Lung (tissue), 12 donors: ENCODE measurements around the gene HRCT1. TPM values are rescaled to one million over a fixed set of nuclear protein-coding genes. Genes with fewer than 3 reads are reported as not detected.
"Not testable (repeated sequence)": the region's sequence is repeated elsewhere in the genome, so short reads cannot be mapped to it uniquely, and the experiment has no call there.

Experiments used
- ATAC-seq: fragments of 200-7000 bp; cut with Tn5 transposase; one replicate; pipeline ENCODE4 v1.9.1; 2020; ENCODE audit warnings: moderate number of reproducible peaks; ENCODE audit not compliant: insufficient read depth, low FRiP score
- DNase-seq, 3 donors: peaks; one replicate each; pipeline ENCODE4 v3.0.0-alpha.2; 2013 to 2017
- H3K27ac ChIP-seq, 2 donors: one replicate each; pipeline ENCODE4 v1.5.1; 2013; ENCODE audit warnings: mild to moderate bottlenecking in 2 of 2, moderate library complexity in 2 of 2, control low read depth in 1 of 2, inconsistent platforms in 1 of 2, low read depth in 1 of 2, low read length in 1 of 2
- H3K27me3 ChIP-seq, 3 donors: one replicate each; pipeline ENCODE4 v1.5.1; 2013; ENCODE audit warnings: low read length in 2 of 3; ENCODE audit not compliant: control insufficient read depth in 3 of 3, insufficient read depth in 3 of 3
- H3K36me3 ChIP-seq, 4 donors: one replicate each; pipeline ENCODE4 v1.5.1; 2013; ENCODE audit warnings: low read length in 4 of 4, mild to moderate bottlenecking in 1 of 4, moderate library complexity in 1 of 4; ENCODE audit not compliant: control insufficient read depth in 4 of 4, insufficient read depth in 4 of 4
- H3K4me1 ChIP-seq, 5 donors: one replicate each; pipeline ENCODE4 v1.5.1; 2013; ENCODE audit warnings: low read length in 5 of 5, mild to moderate bottlenecking in 2 of 5, moderate library complexity in 1 of 5; ENCODE audit not compliant: control insufficient read depth in 5 of 5, insufficient read depth in 5 of 5
- H3K4me3 ChIP-seq: one replicate; pipeline ENCODE4 v1.5.1; 2013; ENCODE audit warnings: mild to moderate bottlenecking, control low read depth, moderate library complexity
- H3K9ac ChIP-seq, 2 donors: one replicate each; pipeline ENCODE4 v1.5.1; 2013; ENCODE audit warnings: low read length in 2 of 2, control low read depth in 1 of 2; ENCODE audit not compliant: insufficient read depth in 1 of 2
- H3K9me3 ChIP-seq, 4 donors: one replicate each; pipeline ENCODE4 v1.5.1; 2013; ENCODE audit warnings: low read length in 3 of 4, mild to moderate bottlenecking in 1 of 4, moderate library complexity in 1 of 4; ENCODE audit not compliant: control insufficient read depth in 4 of 4, insufficient read depth in 3 of 4
- WGBS, 2 donors: extraction: QIAGEN DNeasy Blood & Tissue Kit; methylation state at CpG; one replicate each; pipeline ENCODE4 v1.1.7; 2013; 5-methylcytosine and 5-hydroxymethylcytosine counted together
- polyA plus RNA-seq, 2 donors: library from polyadenylated mRNA; stranded (reverse); fragments of 200-250 nt; gene quantifications; one replicate each; pipeline ENCODE4 v1.2.1, GENCODE V29; 2013
- total RNA-seq, 2 donors: library from RNA; depleted of rRNA in 1 of 2; stranded (reverse); fragments of >200 nt in 1 of 2; gene quantifications; one replicate each; pipeline ENCODE4 v1.2.1, GENCODE V29; 2014 to 2021
- TF ChIP-seq, protein P1 (sequence below): IDR thresholded peaks from 2 replicates; pipeline ENCODE4 v1.5.1; 2012; ENCODE audit warnings: mild to moderate bottlenecking; ENCODE audit errors: control extremely low read depth, extremely low read depth
- donor health status: control.
- donor health status: control.
- donor health status: Bipolar disorder and iron deficiency.
- donor health status: healthy.
- donor health status: DM: yes; HTN: yes; CAD: no.

Gene HRCT1
- total and polyA plus RNA-seq, 4 donors, result 1.7 to 14.1 (median 6.3) TPM; not detected in 1

DNA sequence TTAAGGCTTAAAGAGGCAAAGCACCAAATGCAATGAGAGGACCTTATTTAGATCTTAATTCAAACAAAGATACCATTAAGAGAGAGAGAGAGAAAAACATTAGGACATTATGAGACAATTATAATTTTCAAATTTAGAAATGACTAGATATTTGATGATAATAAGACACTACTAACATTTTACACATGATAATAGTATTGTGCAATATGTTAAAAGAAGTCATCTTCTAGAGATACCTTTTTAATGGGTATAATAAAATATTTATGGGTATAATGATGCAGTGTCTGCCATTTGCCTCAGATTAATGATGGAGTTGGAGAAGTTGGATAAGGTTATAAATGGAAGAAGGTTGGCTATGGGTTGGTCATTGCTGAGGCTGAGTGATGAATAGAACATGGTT lies 24.5 kb downstream of the HRCT1 start:
- no peaks in the 10 kb centered on the region for H3K36me3 ChIP-seq
- H3K9me3 ChIP-seq, result no peaks in the 10 kb centered on the region
- H3K27ac ChIP-seq, result no peak overlapping the region
- peaks cover 0 to 4% (median 0%) of the 10 kb centered on the region in 5 donors for H3K4me1 ChIP-seq
- no peak overlapping the region for H3K9ac ChIP-seq
- ATAC-seq (no peak), DNase-seq (no peak)
- TF ChIP-seq, protein P1, sequence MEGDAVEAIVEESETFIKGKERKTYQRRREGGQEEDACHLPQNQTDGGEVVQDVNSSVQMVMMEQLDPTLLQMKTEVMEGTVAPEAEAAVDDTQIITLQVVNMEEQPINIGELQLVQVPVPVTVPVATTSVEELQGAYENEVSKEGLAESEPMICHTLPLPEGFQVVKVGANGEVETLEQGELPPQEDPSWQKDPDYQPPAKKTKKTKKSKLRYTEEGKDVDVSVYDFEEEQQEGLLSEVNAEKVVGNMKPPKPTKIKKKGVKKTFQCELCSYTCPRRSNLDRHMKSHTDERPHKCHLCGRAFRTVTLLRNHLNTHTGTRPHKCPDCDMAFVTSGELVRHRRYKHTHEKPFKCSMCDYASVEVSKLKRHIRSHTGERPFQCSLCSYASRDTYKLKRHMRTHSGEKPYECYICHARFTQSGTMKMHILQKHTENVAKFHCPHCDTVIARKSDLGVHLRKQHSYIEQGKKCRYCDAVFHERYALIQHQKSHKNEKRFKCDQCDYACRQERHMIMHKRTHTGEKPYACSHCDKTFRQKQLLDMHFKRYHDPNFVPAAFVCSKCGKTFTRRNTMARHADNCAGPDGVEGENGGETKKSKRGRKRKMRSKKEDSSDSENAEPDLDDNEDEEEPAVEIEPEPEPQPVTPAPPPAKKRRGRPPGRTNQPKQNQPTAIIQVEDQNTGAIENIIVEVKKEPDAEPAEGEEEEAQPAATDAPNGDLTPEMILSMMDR, result no peak
- no peaks in the 10 kb centered on the region for H3K27me3 ChIP-seq
- no peak overlapping the region for H3K4me3 ChIP-seq

DNA sequence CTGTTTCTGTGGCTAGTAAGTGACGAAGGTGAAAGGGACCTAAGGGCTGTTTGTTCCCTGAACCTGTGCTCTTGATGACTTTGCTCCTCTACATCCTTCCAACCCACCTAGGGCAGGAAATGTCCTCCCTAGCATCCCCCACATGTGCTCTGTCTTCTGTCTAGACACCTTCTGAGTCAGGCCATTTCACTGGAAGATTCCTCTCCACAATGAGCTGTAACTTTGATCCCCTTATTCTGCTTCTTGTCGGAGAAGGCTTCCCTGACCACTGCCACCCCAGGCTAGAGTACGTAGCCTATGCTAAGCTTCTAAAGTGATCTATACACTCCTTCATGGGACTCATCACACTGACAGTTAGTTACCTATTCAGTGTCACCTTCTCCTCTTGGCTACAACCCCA lies 25.0 kb downstream of the HRCT1 start:
- Histone ChIP-seq H3K36me3 (no peaks in the 10 kb centered on the region), H3K27ac (no peak overlapping the region), H3K9ac (no peak overlapping the region), H3K4me3 (no peak overlapping the region), H3K27me3 (no peaks in the 10 kb centered on the region), H3K9me3 (no peaks in the 10 kb centered on the region), H3K4me1 (peaks cover 0 to 4% (median 0%) of the 10 kb centered on the region in 5 donors)
- no peak for DNase-seq
- ATAC-seq, result no peak
- WGBS, 2 donors, result 92 to 96% methylated on average over 3 of the region's 3 CpGs
- TF ChIP-seq, protein P1, result no peak

DNA sequence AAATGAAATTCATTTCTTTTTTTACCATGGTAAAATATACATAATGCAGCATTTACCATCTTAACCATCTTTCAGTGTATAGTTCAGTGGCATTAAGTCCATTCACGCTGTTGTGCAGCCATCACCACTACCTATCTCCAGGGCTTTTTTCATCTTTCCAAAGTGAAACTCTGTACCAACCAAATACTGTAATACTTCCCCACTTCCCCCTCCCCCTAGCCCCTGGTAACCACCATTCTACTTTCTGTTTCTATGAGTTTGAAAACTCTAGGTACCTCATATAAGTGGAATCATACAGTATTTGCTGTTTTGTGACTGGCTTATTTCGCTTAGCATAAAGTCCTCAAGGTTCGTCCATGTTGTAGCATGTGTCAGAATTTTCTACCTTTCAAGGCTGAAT lies 26.7 kb downstream of the HRCT1 start:
- Histone ChIP-seq H3K9me3 (no peaks in the 10 kb centered on the region), H3K4me3 (no peak overlapping the region), H3K4me1 (peaks cover 0 to 4% (median 0%) of the 10 kb centered on the region in 5 donors), H3K9ac (no peak overlapping the region), H3K36me3 (no peaks in the 10 kb centered on the region), H3K27ac (no peak overlapping the region), H3K27me3 (no peaks in the 10 kb centered on the region)
- TF ChIP-seq, protein P1, result no peak
- no peak for ATAC-seq
- WGBS, 2 donors, result 68 to 79% methylated on average over 3 of the region's 3 CpGs
- no peak for DNase-seq

DNA sequence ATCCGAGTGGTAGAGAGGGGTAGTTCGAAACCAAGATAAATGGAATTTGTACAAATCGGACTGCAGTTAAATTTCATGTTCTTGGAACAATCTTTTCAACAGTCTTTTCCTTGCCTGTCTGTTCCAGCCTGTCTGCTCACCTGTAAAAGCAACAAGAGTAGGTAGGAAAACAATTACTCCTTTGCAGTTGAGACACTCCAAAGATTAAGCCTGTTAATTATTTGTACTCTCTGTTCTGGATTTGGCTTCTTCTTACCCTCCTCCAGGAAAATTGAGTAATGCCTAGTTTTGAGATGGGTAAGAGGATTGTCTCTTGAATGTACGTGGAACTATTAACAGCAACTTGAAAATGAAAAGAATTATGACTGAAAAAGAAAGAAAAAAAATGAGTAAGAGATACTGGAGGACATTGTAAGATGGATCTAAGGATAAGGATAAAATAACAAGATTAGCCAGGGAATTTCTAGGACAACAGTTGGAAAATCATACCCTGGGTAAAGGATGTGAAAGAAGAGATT lies 27.6 kb downstream of the HRCT1 start:
- ATAC-seq, result no peak
- H3K36me3 ChIP-seq, result no peaks in the 10 kb centered on the region

DNA sequence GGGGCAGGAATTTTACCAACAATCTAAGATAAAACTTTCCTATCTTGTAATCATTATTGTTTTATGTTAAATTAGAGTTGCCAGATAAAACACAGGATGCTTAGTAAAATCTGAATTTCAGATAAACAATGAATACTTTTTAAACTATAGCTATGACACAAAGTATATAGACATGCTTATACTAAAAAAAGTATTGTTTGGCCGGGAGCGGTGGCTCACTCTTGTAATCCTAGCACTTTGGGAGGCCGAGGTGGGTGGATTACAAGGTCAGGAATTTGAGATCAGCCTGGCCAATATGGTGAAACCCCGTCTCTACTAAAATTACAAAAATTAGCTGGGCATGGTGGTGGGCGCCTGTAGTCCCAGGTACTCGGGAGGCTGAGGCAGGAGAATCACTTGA lies 28.1 kb downstream of the HRCT1 start:
- not testable (repeated sequence) for DNase-seq, H3K27ac ChIP-seq, ATAC-seq, H3K4me3 ChIP-seq, H3K9ac ChIP-seq, H3K9me3 ChIP-seq, H3K4me1 ChIP-seq, H3K36me3 ChIP-seq, H3K27me3 ChIP-seq
- 88 to 95% methylated on average over 6 of the region's 6 CpGs for WGBS, 2 donors

More for the DNA sequence above, 27.6 kb downstream of the HRCT1 start:
- Histone ChIP-seq H3K27ac (no peak overlapping the region), H3K4me3 (no peak overlapping the region), H3K9ac (no peak overlapping the region), H3K9me3 (no peaks in the 10 kb centered on the region), H3K27me3 (no peaks in the 10 kb centered on the region), H3K4me1 (peaks cover 0 to 4% (median 0%) of the 10 kb centered on the region in 5 donors)
- no peak for DNase-seq
- WGBS, 2 donors, result 63 to 72% methylated on average over 4 of the region's 4 CpGs
- TF ChIP-seq, protein P1, result no peak
